GM19438 (cell line): ENCODE data around the gene HYAL3.

ENCODE experiments used
- ATAC-seq: cut with Tn5 transposase; IDR thresholded peaks from one replicate; pipeline ENCODE4 v1.9.1; 2021; ENCODE audit warnings: low read depth; ENCODE audit not compliant: unreplicated experiment

Gene HYAL3

DNA sequence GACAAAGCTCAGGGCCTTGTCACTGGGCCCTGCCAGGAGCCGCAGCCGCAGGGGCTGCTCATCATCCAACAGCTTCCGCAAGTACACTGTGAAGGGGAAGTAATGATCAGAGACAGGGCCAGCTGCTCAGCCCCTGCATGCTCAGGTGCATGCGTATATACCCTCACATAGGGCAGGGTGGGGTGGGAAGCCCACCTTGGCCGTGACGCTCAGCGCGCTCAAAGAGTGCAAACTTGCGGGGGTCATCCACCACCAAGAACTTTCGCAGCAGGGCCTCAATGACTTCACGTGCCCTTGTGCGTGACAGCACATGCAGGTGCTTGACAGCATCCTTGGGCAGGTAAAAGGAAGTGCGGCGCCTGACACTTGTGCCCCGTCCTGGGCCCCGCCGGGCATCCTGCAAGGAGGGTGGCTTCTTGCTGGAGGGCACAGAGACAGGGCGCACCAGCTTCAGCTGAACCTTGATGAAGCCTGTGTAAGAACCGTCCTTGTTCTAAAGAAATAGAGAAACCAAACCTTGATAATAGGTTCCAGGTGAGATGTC lies 32.2 kb upstream of the HYAL3 start:
- ATAC-seq = no peak

GRCh38 chr3:50330330-50330729 lies 31.1 kb upstream of the HYAL3 start:
- ATAC-seq = no peak

DNA sequence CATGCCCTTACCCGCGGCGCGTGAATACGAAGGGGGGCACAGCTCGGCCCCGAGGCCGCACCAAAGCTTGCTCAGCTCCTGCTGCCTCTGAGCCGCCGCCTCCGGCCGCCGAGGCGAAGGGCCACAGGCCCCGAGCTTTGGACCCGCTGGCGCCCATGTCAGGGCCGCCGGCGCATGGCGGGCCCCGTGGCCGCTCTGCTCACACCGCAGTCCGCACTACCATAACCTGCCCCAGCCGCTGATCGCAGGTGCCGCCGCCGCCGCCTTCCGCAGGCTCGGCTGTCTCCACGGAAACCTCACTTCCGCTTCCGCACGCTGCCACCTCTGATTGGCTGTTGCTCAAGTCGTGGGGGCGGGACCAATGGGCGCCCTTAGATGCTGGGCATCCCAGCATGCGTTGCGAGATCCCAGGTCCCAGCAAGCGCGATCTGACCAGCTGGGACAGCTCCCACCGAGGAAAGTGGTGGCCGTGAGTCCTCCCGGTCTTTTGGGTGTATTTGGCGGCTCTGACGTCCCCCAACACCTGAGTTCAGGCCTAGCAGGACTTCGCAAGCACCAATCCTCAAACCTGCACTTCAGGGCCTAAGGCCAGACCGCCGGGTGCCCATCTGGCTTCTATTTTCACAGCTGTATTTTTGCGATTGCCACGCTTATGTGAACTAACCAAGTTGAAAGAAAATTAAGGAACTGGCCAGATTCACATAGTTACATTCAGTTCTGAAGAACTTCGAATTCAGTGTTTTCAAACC lies 28.9 kb upstream of the HYAL3 start, which contains the start of gene TUSC2:
TUSC2 (minus strand) TSS at position 281 of the 749 bp plus-strand sequence; CDS start at position 157, 124 bp downstream.
- peak; percentile 84 for ATAC-seq

DNA sequence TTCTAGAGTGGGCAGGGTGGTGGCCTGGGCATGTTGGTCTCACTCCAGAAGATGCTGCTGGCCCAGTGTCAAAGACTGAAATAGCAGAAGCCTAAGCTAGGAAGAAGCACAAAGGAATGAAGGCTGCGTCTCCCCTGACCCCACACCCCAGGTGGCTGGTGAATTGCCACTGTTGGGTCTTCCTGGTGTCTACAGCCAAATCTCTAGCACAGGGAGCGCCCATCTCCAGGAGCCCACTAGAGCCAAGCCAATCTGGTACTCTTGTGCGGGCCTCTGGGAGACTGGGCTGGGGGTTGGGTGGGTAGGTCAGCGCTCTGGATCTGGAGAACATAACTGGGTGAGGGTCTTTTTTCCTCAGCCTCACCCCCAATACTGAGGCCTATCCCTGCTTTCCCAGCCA lies 27.9 kb upstream of the HYAL3 start:
- no peak for ATAC-seq

GRCh38 chr3:50326182-50326541 lies 27.0 kb upstream of the HYAL3 start:
- ATAC-seq = no peak

- no peak for ATAC-seq
Measured at GRCh38 chr3:50325497-50326181, 26.4 kb upstream of the HYAL3 start.

- no peak for ATAC-seq
Measured at GRCh38 chr3:50325113-50325480, 25.9 kb upstream of the HYAL3 start.

DNA sequence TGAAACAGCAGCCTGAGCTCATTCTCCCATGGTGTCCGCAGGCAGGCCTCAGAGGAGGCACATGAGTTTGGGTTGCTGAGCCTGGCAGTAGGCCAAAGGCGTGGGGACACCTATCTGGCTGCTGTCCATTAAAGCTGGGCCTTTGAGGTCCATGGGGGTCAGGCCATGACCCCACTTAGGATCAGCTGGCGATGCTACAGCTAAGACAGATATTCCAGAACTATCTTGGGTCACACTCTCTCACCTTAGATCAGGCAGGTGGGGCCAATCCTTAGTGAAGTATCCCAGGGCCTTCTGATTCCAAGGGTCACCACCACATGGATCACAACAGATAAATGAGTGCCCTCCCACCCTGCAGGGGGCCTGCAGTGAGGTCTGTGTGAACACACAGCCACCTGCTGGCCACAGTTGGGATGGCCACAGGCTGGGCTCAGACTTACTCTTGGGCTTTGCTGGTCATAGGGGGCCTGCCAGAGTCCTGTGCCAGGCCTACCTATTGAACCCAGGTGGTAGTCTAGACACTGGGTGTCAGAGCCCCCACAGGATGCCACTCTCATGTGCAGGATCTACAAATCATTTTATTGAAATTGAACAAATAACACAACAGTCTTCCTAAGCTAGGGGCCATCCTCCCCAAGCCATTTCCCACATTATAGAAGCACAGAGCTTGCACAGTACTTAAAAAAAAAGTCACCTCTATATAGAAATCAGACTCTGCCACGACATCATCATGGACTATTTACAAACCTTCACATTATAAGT lies 25.3 kb upstream of the HYAL3 start:
- ATAC-seq = no peak

DNA sequence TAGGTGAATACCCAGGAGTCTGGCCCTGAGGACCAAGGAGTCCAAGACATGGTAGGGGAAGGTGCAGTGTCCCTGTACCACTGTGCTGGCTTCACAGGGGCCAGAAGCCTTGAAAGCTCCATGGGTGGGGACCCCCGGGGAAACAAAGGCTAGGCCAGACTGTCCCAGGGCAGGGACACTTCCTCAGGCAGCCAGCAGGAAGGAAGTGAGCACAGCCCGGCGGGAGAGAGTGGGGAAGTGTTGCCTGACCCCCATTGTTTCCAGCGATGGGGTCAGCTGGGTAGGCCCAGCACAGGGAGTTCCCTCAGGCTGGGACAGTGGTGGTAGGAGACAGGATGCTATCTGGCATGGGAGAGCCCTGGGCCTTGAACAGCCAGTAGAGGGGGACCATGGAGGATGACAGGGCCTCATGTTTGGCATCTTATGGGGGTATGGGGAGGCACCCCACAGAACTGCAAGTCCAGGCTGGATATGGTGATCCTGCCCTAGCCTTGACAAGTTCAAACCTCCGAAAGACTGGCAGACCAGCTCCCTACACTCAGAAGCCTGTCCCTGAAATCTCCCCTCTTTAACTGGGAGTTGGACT lies 24.5 kb upstream of the HYAL3 start:
- ATAC-seq = no peak

DNA sequence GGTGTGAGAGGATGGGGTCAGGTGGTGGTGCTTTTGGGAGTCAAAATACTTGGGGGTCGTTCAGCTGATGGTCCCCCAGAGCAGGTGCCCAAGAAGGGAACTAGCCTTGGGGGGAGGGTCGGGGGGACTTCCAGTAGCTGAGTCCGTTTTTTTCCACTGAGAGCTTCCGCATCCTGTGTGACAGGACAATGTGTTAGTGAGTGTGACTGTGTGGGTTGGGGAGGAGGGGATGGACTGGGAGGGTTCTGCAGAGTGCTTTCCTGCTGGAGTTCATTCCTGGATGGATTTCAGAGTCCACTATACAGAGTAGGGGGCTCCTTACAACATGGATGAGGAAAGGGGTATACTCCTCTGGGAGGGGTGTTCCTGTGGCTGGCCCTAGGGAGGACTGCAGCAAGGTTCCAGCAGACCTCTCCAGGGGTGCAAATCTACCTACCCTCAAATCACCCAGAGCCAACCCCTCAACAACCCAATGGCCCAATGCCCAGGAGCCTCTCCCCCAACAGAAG lies 23.9 kb upstream of the HYAL3 start:
- ATAC-seq = no peak

- ATAC-seq = no peak
Measured at GRCh38 chr3:50322386-50323091, 23.3 kb upstream of the HYAL3 start, which contains the start of gene HYAL2. TSS of gene HYAL2 (minus strand) at chr3:50322745. CDS start at chr3:50320489, 2,256 bp downstream.

DNA sequence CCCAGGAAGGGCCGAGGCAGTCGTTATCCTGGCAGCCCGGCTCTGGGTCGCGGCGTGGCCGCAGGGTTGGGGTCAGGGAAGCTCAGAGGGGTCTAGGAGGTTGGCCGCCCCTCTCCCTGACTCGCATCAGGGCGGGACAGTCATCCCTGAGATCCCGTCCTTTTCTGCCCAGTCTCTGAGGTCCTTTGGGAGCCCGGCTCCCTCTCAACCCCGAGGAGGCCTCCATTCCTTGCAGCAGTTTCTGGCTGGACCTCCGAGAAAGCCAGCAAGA lies 22.8 kb upstream of the HYAL3 start:
- ATAC-seq = no peak

DNA sequence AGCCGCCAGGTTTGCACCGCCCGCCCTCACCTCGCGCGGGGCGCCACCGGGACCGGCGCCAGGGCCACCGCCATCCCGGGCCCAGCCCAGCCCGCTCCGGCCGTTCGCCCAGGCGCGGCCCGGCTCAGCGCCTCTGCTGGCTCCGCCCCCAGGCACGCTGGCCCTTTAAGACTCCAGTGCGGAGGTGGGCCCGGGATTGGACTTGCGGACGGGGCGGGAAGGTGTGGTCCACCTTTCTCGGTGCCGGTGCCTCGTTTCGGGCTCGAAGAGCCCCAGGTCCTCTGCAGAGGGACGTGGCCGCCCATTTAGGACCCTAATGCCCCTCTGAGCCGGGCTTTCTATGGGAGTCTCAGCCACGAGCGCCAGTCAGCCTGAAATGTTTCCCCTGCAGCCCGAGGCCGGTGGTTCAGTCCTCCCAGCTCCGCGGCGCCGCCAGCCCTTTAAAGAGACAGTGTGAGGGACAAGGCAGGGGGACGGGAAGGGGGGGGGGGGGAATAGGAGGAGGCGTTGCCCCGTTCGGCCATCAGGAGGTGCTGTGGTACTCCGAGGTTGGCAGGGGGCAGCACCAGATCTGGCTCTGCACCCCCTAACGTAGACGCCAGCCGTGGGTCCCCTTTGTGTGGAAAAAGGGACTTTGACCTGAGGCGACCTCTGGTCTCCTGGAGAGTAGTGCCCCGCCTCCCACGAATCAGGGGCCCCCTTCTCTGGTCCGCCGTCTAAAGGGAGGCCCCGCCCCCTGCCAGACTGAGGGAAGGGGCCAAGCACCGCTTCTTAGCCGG lies 22.3 kb upstream of the HYAL3 start:
- ATAC-seq = peak; percentile 86

- peak; percentile 48 for ATAC-seq
Measured at GRCh38 chr3:50320853-50321335, 21.7 kb upstream of the HYAL3 start.

DNA sequence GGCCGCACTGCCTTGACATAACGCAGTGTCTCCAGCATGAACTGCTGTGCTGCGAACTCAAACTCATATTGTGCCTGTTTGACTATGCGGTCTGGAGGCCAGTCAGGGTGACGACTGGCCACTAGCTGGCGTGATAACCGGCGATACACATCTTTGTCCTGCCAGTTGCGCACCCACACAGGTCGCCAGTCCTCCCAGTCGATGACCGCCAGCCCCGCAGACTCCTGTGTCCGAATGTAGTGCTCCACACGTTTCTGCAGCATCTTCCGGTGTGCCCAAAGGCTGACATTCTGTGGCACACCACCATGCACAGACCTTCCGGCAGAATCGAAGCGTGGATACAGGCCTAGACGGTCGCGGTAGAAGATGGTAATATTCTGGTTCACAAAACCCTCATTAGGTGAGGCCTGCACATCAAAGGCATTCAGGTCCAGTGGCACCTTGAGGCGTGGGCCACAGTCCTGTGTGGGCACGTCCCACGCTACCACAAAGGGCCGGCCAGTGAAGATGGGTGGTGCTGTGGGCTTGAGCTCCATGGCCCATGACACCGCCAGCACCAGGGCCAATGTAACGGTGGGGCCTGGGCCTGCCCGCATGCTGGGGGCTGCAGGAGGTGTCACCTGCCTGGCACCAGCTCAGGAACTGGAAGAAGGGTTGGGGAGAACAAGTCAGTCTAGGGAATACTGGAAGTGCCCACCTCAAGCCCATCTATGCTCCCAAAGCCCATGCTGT lies 20.9 kb upstream of the HYAL3 start:
- ATAC-seq = no peak

GRCh38 chr3:50319181-50319893 lies 20.1 kb upstream of the HYAL3 start:
- ATAC-seq = no peak

- no peak for ATAC-seq
Measured at GRCh38 chr3:50318615-50319014, 19.4 kb upstream of the HYAL3 start.

- ATAC-seq = no peak
Measured at GRCh38 chr3:50318163-50318562, 19.0 kb upstream of the HYAL3 start.
